ENCODE results near the gene GALNT13.

- no peak for TF ChIP-seq HNF4G (IDR thresholded peaks at IDR 0.05; ENCODE audit: borderline replicate concordance, low read depth, low read length)
- no peak for TF ChIP-seq HNF4G (CRISPR knock-in tag; IDR thresholded peaks at IDR 0.05; ENCODE audit: borderline replicate concordance, low read depth)
- TF ChIP-seq E2F5 (CRISPR knock-in tag; conservative IDR thresholded peaks at IDR 0.05), result no peak
- TF ChIP-seq PBX2 (CRISPR knock-in tag; IDR thresholded peaks at IDR 0.05), result no peak
- no peak for TF ChIP-seq EZH2 (conservative IDR thresholded peaks at IDR 0.05; ENCODE audit: low read depth, low read length)
- no peak for TF ChIP-seq ZBTB7A (CRISPR knock-in tag; IDR thresholded peaks at IDR 0.05)
- TF ChIP-seq SMAD3 (CRISPR knock-in tag; IDR thresholded peaks at IDR 0.05), result no peak
- TF ChIP-seq MTA1 (CRISPR knock-in tag; IDR thresholded peaks at IDR 0.05; ENCODE audit: borderline replicate concordance), result no peak
- TF ChIP-seq POLR2A (IDR thresholded peaks at IDR 0.05; ENCODE audit: insufficient read depth in 1 of 2, low read depth in 2 of 2, low read length in 2 of 2), result no peak
These were observed 567.4 kb downstream of the GALNT13 start for GRCh38 chr2:154439156-154439555.
